Stomach (tissue), 4 donors: ENCODE results near the gene MDM2.

Experiments
- POLR2A ChIP-seq, 4 donors: fragments of 450-650 bp; IDR thresholded peaks; one replicate each; pipeline ENCODE4 v1.6.1; 2016; ENCODE audit warnings: antibody characterized with exemption in 4 of 4, control low read depth in 2 of 4, mild to moderate bottlenecking in 1 of 4, moderate library complexity in 1 of 4
- POLR2AphosphoS5 ChIP-seq, 3 donors: sonication (generic); formaldehyde crosslinking; IDR thresholded peaks; one replicate each; pipeline ENCODE4 v1.6.1; 2016; ENCODE audit warnings: antibody characterized with exemption in 3 of 3

DNA sequence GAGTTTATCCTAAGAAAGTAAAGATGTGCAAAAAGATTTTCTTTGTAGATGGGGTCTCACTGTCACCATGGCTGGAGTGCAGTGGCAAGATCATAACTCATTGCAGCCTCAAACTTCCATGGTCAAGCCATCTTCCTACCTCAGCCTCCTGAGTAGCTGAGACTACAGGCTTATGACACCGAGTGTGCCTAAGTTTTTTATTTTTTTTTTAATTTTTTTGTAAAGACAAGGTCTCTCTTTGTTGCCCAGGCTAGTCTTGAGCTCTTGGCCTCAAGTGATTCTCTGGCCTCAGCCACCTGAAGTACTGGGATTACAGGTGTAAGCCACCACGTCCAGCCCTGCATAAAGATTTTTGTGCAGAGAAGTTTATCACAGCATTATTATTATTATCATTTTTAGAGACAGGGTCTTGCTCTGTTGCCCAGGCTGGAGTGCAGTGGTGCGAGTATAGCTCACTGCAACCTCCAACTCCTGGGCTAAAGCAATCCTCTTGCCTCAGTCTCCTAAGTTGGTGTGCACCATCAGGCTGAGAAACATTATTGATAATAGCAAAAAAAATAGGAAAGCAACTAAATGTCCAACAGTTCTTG is 19.3 kb upstream of the MDM2 start:
- no peak for TF ChIP-seq POLR2A (IDR thresholded peaks at IDR 0.05)
- TF ChIP-seq POLR2AphosphoS5 (IDR thresholded peaks at IDR 0.05), result no peak
